GM10847 (cell line): Measurements from ENCODE around the gene PLXNA3.

Experiments used
- POLR2A ChIP-seq: IDR thresholded peaks from 2 replicates; pipeline ENCODE4 v1.6.1; 2011; ENCODE audit not compliant: insufficient read length; ENCODE audit errors: extremely low read depth

PLXNA3 gene

DNA sequence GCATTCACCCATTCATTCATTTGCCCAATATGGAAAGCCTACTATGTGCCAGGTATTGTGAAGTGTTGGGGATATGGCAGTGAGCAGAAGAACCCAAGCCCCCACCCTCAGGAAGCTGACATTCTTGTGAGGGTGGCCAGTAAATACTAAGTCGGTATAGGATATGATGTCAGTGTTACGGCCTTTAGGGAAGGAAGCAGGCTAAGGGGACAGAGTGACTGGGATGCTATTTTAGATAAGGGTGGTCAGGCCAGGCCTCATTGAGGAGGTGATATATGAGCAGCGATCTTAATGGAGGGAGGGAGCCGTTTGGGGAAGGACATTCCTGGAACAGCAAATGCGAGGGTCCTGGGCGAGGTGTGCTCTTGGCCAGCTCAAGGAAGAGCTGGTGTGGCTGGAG is 27.6 kb upstream of the PLXNA3 start:
- TF ChIP-seq POLR2A: no peak

DNA sequence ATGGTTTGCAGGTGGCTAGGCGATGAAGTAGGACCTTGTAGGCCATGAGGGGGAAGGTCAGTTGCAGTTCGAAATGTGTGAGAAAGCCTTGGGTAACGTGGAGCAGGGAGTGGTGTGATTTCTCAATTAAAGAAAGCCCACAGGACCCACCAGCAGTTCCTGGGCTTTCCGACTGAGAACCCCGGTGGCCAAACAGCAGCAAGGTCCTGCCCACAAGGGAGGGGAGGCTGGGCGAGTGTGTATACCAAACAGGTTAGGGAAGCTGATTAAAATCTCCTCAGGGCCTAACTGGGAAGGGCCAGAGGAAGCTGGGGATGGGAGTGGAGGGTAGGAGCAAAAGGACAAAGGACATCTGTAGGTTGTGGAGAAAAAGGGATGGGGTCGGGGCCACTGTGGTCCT is 27.2 kb upstream of the PLXNA3 start:
- no peak for TF ChIP-seq POLR2A

DNA sequence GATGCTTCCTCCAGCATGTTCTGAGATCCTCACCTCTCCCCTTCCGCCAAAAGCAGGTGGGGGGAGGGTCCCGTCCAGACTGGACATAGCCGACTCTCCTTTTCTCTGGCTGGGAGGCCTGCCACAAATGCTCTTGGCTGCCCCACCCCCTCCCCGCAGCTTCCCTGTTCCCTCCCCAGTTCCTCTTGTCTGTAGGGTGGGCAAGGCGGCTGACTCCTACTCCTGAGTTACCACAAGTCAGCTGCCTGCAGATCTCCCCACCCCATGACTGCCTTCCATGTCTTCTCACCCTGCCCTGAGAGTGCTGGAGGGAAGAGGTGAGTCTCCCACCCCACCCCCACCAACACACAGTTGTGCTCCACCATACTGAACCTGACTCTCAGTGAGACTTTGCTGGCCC is 26.7 kb upstream of the PLXNA3 start:
- no peak for TF ChIP-seq POLR2A

DNA sequence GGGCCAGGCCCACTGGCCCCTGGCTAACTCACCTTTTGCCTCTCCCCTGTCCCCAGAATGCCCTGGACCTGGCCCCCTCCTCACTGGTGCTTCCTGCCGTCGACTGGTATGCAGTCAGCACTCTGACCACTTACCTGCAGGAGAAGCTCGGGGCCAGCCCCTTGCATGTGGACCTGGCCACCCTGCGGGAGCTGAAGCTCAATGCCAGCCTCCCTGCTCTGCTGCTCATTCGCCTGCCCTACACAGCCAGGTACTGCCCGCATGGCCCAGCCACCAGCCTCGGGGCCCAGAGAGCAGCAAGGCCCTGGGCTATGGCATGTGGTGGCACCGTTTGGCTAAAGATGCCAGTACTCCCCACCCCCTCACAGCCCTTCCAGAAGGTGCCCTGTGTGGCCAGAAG is 25.9 kb upstream of the PLXNA3 start:
- no peak for TF ChIP-seq POLR2A

DNA sequence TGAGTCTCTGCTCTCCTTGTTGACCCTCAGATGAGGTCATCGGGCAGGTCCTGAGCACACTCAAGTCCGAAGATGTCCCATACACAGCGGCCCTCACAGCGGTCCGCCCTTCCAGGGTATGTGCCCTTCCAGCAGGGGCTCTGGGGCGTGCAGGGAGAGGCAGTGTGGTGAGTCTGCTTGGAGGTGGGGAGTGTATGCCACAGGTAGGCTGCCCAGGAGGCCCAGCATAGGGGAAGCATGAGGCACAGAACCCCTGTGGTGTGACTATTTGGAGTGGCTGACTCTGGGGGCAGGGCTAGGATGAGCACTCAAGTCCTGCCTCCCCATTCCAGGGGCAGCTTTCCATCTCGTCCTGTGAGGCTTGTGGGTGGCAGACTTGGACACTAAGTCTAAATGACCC is 24.5 kb upstream of the PLXNA3 start:
- TF ChIP-seq POLR2A: no peak

DNA sequence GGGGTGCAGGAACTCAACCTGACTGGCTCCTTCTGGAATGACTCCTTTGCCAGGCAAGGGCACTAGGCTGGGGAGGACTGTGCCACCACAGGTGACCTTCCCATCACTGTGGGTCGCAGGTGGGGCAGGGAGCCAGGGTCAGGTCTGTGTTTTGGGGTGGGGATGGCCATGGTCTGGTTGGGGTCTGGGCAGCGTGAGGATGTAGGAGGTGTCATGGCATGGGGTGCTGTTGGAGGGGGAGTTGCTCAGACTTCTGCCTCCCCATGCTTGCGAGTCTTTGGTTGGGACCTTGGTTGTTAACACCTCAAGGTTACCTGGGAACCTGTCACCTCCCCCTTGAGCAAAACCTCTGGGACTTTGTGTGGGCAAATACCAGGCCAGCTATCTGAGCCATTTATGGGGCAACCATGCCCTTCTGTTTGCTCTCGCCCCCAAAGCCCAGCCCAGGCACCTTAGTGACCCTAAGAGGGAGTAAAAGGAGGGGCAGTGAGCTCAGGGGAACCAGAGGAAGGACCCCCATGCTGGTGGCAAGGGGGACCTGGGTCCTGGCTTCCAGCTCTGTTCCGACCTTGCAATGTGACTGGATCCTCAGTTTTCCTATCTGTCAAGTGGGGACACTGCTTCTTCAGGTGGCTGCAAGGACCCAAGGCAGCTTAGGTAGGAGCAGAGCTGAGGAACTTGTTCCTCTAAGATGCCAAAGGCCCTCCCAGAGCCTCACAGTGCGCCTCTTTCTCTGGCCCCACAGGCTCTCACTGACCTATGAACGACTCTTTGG is 23.5 kb upstream of the PLXNA3 start:
- no peak for TF ChIP-seq POLR2A

DNA sequence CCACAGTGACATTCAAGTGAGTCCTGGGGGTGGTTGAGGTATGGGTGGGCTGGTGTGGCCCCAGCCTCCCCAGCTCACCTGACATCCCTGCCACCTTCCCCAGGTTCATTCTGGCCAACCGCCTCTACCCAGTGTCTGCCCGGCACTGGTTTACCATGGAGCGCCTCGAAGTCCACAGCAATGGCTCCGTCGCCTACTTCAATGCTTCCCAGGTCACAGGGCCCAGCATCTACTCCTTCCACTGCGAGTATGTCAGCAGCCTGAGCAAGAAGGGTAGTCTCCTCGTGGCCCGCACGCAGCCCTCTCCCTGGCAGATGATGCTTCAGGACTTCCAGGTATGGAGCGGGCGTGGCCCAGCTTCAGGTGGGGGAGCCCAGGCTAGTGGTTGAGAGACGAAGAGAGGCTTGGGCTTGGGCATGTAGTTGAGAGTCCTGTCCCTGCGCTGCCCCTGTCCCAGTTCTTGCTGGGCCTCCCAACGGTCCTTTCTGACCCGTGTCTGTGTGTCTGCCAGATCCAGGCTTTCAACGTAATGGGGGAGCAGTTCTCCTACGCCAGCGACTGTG is 22.8 kb upstream of the PLXNA3 start:
- no peak for TF ChIP-seq POLR2A

DNA sequence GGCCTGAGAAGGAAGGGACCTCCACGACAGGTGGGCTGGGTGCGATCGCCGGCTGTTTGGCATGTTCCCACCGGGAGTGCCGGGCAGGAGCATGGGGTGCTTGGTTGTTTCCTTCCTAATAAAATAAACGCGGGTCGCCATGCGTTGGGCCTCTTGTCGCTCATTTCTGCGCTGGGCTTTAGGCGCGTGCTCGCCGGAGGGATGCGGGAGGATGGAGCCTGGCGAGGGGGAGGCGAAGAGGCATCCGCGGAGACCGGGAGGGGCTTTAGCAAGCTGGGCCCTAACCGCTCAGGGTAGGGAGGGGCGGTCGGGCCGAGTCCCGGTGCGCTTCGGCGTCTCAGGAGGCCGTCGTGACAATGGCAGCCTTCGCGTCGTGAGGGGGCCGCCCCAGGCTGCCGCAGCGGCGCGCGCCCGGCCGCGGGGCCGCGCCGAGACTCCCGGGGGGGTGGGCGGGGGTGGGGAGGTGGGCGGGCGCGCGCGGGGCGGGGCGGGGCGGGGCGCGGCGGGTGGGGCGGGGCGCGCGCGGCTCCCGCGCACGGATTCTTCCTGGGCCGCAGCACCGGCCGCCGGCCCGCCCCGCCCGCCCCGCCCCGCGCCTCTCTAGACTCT is 21.6 kb upstream of the PLXNA3 start:
- TF ChIP-seq POLR2A: no peak

DNA sequence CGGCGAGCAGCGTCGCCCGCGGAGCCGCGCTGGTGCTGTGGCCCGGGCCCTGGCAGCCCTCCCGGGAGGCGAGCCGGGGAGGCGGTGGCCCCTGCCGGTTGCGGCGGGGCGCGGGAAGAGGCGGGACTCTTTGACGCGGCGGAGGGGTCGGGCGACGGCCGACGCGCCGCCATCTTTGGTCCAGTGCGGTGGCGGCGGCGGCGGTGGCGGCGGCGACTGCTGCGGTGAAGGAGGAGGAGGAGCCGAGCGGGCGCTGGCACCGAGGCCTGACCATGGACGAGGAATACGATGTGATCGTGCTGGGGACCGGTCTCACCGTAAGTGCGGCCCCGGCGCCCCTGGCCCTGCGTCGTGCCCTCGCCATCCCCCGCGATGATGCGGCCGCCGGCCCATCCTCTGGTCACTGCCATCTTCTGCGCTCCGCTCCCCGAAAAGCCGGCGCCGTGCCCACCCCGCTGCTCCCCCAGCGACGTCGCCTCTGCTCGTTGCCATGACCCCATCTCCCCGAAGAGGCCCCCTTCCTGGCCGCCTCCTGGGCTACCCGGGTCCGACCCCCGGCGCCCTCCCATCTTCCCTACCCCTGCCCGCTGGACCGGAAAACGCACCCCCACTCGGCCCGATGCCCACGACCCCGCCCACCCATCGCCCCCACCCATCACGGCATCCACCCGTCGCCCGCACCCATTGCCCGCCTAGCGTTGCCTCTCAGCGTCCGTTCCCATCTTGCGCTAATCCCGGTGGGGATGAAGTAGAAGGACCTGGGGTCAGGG is 20.9 kb upstream of the PLXNA3 start, which contains the start of gene GDI1:
GDI1 (plus strand) TSS at position 172 of the 770 bp plus-strand sequence; CDS start at position 273, 101 bp downstream.
- peak; percentile 38 for TF ChIP-seq POLR2A

DNA sequence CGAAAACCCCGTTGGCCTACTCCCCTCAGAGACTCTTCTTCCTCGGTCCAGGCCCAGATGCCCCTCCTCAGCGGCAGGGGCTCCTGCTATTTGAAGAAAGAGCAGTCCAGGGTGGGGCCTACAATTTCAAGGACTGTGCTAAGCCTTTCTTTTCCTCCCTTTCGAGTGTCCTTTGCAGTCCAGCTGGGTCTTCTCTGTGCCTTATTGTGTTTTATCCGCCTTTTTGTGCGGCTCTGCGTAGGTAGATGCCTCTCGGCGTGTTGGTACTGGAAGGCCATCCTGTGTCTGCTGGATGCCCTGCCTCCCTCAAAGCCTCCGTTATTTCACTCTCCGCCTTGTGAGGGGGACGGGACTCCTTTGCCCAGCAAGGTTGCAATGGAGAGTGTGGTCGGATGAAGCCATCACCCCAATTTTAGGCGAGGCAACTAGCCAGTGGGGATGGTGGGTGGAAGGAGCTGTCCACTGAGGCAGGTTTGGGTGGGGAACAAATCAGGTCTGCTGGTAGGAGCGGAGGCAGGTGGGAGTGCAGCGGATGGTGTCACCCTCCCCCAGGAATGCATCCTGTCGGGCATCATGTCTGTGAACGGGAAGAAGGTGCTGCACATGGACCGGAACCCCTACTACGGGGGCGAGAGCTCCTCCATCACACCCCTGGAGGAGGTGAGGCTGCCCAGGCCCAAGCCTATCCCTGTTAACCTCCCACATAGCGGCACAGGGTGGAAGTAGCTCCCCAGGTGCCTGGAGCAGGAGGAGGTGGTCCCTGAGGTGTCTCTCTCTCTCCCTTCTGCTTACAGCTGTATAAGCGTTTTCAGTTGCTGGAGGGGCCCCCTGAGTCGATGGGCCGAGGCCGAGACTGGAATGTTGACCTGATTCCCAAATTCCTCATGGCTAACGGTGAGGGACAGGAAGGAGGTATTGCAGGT is 19.8 kb upstream of the PLXNA3 start:
- no peak for TF ChIP-seq POLR2A

DNA sequence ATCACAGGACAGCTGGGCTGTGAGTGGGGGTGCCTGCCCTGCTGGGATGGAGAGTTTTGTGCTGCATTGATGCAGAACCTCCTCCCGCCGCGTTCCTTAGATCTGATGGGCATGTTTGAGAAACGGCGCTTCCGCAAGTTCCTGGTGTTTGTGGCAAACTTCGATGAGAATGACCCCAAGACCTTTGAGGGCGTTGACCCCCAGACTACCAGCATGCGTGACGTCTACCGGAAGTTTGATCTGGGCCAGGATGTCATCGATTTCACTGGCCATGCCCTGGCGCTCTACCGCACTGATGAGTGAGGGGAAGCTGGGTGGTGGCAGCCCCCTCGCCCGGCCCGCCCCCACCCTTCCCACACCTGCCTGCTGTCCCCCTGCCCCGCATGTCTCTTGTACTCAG is 18.2 kb upstream of the PLXNA3 start:
- TF ChIP-seq POLR2A: no peak

DNA sequence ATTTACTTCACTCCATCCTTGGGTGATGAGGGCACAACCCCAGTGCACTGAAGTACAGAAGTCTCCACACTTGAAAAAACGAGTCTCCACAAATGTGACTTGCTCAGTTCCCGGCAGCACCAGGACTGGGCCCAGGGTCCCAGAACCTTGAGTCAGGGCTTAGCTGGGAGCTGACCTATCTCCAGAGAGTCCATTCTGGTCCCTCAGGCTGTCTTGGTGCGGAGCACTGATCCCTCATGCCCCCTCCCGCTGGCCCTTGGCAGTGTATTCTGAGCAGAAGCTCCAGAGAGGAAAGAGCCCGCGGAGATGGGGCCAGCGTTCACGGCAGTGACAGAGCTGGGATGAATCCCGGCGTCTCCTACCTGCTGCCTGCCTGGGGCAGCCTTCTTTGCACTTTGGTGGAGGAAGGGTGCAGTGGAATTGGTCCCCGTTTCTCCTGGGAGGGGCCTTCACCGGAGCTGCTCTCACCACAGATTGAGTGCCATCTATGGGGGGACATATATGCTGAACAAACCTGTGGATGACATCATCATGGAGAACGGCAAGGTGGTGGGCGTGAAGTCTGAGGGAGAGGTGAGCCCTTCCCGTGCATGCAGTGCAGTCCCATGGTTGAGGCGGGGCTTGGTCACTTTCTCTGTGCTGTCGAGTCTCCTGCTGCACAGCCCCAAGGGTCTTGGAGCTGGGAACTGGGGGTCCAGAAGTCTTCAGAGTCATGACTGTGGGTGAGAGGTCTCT is 17.3 kb upstream of the PLXNA3 start:
- no peak for TF ChIP-seq POLR2A

DNA sequence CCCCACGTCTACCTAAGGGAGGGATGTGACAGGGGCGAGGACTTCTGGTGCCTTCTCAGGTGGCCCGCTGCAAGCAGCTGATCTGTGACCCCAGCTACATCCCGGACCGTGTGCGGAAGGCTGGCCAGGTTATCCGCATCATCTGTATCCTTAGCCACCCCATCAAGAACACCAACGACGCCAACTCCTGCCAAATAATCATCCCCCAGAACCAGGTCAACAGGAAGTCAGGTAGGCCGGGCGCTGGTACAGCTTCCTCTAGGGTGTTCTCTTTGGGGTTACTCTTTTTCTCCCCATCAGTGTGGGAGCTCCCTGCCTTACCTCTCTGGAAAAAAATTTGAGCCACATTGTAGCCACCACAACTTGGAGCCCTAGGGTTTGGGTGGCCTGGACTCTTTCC is 16.5 kb upstream of the PLXNA3 start:
- no peak for TF ChIP-seq POLR2A
